ENCODE measurements around the gene SPTLC2. TPM values are rescaled to one million over a fixed set of nuclear protein-coding genes. Genes with fewer than 3 reads are reported as not detected.
"Not testable (repeated sequence)": the region's sequence is repeated elsewhere in the genome, so short reads cannot be mapped to it uniquely, and the experiment has no call there.

The SPTLC2 gene
- total RNA-seq, 2 experiments from 2014 or later: 23.7 to 30.2 TPM

DNA sequence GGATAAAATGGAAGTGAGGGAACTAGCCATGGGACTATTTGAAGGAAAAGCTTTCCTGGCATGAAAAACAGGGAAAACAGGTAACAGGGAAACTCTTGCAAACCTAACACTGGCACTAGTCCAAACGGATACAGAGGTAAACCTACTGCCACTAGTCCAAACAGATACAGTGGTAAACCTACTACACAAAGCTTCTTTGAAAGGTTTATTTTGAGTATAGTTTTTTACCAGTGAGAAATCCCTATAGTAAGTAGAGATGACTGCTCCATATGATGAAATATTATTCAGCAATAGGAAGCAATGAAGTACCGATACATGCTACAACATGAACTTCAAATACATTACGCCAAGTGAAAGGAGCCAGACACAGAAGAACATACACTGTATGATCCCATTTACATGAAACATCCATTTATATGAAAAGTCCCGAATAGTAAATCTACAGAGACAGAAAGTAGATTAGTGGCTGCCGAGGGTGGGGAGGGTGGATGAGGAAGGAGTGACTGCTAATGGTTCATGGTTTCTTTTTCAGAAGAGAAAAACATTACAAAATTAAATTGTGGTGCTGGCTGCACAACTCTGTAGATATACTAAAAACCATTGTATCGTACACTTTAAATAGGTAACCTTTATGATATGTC lies 25.5 kb downstream of the SPTLC2 start:
- no peak overlapping the region for H3K4me3 Mint-ChIP-seq

DNA sequence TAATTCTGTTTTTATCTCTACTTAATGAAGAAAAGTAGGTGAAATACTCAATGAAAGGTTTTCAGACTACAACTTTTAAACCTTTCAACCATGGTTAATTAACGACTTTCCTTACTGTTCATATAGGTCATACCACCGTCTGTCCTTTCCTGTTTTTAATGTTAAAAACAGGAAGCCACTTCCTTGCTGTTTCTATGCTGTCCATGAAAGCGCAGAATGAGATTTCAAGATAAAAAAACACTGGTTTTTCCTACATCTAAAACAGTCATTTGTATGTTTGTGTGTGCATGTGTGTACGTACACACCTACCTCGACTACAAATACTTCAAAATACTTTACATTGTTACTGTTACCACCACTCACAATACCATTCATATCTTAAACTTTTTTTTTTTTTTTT lies 27.3 kb downstream of the SPTLC2 start:
- TF ChIP-seq, protein P1, sequence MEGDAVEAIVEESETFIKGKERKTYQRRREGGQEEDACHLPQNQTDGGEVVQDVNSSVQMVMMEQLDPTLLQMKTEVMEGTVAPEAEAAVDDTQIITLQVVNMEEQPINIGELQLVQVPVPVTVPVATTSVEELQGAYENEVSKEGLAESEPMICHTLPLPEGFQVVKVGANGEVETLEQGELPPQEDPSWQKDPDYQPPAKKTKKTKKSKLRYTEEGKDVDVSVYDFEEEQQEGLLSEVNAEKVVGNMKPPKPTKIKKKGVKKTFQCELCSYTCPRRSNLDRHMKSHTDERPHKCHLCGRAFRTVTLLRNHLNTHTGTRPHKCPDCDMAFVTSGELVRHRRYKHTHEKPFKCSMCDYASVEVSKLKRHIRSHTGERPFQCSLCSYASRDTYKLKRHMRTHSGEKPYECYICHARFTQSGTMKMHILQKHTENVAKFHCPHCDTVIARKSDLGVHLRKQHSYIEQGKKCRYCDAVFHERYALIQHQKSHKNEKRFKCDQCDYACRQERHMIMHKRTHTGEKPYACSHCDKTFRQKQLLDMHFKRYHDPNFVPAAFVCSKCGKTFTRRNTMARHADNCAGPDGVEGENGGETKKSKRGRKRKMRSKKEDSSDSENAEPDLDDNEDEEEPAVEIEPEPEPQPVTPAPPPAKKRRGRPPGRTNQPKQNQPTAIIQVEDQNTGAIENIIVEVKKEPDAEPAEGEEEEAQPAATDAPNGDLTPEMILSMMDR (IDR thresholded peaks at IDR 0.05): no peak
- no peak for DNase-seq
- CTCF ChIA-PET: no interaction called here
- H3K9me3 Mint-ChIP-seq: no peaks in the 10 kb centered on the region
- POLR2A ChIA-PET: no interaction called here
- peaks cover 45% of the 10 kb centered on the region for H3K4me1 Mint-ChIP-seq (ENCODE audit: low read depth)
- ATAC-seq: no peak
- H3K36me3 Mint-ChIP-seq (ENCODE audit: low read depth): peaks cover 16% of the 10 kb centered on the region
- no peak overlapping the region for H3K4me3 Mint-ChIP-seq
- no peaks in the 10 kb centered on the region for H3K27me3 Mint-ChIP-seq
- intact Hi-C loops (cut with micrococcal nuclease): no loop called here
- H3K27ac Mint-ChIP-seq: peak overlapping the region; percentile 38

More for the DNA sequence above, 25.5 kb downstream of the SPTLC2 start:
- Mint-ChIP-seq H3K36me3 (ENCODE audit: low read depth) (peaks cover 22% of the 10 kb centered on the region), H3K27me3 (no peaks in the 10 kb centered on the region), H3K9me3 (no peaks in the 10 kb centered on the region), H3K4me1 (ENCODE audit: low read depth) (peaks cover 48% of the 10 kb centered on the region), H3K27ac (peak overlapping the region; percentile 22)
- DNase-seq: no peak
- CTCF ChIA-PET: no interaction called here
- POLR2A ChIA-PET: no interaction called here
- intact Hi-C loops (cut with micrococcal nuclease): no loop called here
- no peak for ATAC-seq
- TF ChIP-seq, protein P1 (IDR thresholded peaks at IDR 0.05): no peak

DNA sequence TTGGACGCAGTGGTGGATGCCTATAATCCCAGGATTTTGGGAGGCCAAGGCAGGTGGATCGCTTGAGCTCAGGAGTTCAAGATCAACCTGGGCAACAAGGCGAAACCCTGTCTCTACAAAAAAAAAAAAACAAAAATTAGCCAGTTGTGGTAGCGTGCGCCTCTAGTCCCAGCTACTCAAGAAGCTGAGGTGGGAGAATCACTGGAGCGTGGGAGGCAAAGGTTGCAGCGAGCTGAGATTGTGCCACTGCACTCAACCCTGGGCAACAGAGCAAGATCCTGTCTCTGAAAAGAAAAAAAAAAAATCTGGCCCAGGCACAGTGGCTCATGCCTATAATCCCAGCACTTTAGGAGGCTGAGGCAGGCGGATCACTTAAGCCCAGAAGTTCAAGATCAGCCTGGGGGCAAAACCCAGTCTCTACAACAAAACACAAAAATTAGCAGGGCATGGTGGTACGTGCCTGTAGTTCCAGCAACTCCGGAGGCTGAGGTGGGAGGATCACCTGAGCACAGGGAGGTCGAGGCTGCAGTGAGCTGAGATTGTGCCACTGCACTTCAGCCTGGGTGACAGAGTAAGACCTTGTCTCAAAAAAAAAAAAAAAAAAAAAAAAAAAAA lies 27.9 kb downstream of the SPTLC2 start:
- not testable (repeated sequence) for H3K27ac Mint-ChIP-seq

DNA sequence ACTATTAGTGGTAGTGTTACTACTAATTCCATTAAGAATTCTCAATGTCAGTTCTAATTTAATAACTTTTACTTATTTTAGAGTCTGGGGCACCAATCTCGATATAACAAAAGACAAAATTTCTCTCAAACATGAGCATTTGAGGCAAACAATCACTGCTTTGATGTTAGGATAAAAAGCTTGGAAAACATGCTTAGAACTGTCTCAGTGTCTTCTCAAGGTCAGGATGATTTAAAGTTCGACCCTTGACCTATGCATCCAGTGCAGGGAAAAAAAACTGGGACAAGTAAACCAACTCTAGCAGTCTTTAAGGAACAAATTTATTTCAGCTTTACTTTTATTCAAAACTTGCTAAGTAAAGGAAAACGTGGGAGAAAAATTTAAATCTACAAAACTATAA lies 31.1 kb downstream of the SPTLC2 start:
- DNase-seq: no peak
- Mint-ChIP-seq H3K4me3 (no peak overlapping the region), H3K9me3 (no peaks in the 10 kb centered on the region), H3K4me1 (ENCODE audit: low read depth) (peaks cover 40% of the 10 kb centered on the region), H3K27ac (no peak overlapping the region), H3K36me3 (ENCODE audit: low read depth) (peaks cover 13% of the 10 kb centered on the region), H3K27me3 (no peaks in the 10 kb centered on the region)
- CTCF ChIA-PET: no interaction called here
- POLR2A ChIA-PET: interaction anchor here (0.5 to 0.8 kb wide), 2 partner anchors 28 to 59 kb away, joined by 3 read pairs; no protein-coding TSS in a partner anchor
- TF ChIP-seq, protein P1 (IDR thresholded peaks at IDR 0.05): no peak
- ATAC-seq: no peak
- intact Hi-C loops (cut with micrococcal nuclease): no loop called here

More for the DNA sequence above, 27.9 kb downstream of the SPTLC2 start:
- CTCF ChIA-PET; H3K4me3 Mint-ChIP-seq; H3K27me3 Mint-ChIP-seq; intact Hi-C loops (cut with micrococcal nuclease); H3K9me3 Mint-ChIP-seq; DNase-seq; POLR2A ChIA-PET; ATAC-seq: not testable (repeated sequence)
- Mint-ChIP-seq H3K4me1 (ENCODE audit: low read depth) (peaks cover 40% of the 10 kb centered on the region), H3K36me3 (ENCODE audit: low read depth) (peaks cover 16% of the 10 kb centered on the region)

DNA sequence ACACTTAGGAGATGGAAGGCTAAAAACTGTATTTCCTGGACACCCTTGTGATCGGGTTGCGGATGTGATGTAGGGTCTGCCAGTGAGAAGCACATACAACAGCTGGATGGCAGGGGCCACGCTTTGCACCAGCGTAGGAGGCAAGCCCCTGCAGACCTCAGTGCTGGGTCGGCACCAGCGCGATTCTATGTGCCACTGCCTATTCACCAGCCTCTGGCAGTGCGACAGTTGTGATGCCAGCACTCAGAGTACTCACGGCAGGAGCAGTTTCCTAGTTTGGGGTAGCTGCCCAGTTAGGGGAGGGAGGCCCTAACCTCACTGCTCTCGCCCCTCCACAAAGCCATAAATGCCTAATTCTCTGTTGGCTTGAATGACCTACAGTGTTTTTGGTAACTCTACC lies 31.6 kb downstream of the SPTLC2 start:
- DNase-seq (no peak), ATAC-seq (no peak)
- H3K9me3 Mint-ChIP-seq: no peaks in the 10 kb centered on the region
- CTCF ChIA-PET: no interaction called here
- POLR2A ChIA-PET: interaction anchor here (0.5 kb wide), 1 partner anchor 60 kb away, joined by 3 read pairs; no protein-coding TSS in a partner anchor
- peaks cover 10% of the 10 kb centered on the region for H3K36me3 Mint-ChIP-seq (ENCODE audit: low read depth)
- no peak overlapping the region for H3K4me3 Mint-ChIP-seq
- TF ChIP-seq, protein P1 (IDR thresholded peaks at IDR 0.05): no peak
- intact Hi-C loops (cut with micrococcal nuclease): no loop called here
- H3K4me1 Mint-ChIP-seq (ENCODE audit: low read depth): peaks cover 37% of the 10 kb centered on the region
- no peak overlapping the region for H3K27ac Mint-ChIP-seq
- H3K27me3 Mint-ChIP-seq: no peaks in the 10 kb centered on the region
